ENCODE results near the gene TP53TG3E.
"Not testable (repeated sequence)": the region's sequence is repeated elsewhere in the genome, so short reads cannot be mapped to it uniquely, and the experiment has no call there.

TP53TG3E gene, protein sequence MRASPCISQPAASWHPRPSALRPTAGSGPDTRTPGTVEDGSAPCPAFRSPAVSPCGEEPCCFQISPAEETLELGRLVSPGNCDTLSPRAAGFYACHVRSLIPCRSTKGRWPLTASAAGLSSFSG

DNA sequence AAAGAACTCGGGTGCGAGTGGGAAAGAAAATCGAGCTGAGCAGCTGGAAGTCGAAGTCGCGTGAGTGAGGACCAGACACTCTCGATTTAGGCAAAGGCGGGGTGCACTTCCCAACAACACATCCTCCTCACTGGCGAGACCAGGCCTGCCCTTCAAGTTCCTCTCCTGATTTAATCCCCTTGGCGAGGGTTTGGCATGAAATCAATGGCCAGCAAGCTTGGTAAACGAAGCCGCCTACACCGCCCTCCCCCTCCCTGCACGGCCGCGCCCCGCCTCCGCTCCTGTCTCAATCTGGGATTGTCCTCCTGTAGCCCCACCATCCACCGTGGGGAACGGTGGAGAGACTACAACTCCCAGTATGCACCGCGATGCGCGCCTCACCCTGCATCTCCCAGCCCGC lies at the start of gene TP53TG3E:
TP53TG3E (plus strand) TSS at position 301 of the 400 bp plus-strand sequence; CDS start at position 369, 68 bp downstream.
- not testable (repeated sequence) for H3K36me3 ChIP-seq (ENCODE audit: insufficient read depth, low read length); DNase-seq (ENCODE audit: low read depth, low spot score); H3K4me3 ChIP-seq; H3K9ac ChIP-seq (ENCODE audit: insufficient read length); H3K27ac ChIP-seq; H3K9me3 ChIP-seq (ENCODE audit: low read depth, low read length)

DNA sequence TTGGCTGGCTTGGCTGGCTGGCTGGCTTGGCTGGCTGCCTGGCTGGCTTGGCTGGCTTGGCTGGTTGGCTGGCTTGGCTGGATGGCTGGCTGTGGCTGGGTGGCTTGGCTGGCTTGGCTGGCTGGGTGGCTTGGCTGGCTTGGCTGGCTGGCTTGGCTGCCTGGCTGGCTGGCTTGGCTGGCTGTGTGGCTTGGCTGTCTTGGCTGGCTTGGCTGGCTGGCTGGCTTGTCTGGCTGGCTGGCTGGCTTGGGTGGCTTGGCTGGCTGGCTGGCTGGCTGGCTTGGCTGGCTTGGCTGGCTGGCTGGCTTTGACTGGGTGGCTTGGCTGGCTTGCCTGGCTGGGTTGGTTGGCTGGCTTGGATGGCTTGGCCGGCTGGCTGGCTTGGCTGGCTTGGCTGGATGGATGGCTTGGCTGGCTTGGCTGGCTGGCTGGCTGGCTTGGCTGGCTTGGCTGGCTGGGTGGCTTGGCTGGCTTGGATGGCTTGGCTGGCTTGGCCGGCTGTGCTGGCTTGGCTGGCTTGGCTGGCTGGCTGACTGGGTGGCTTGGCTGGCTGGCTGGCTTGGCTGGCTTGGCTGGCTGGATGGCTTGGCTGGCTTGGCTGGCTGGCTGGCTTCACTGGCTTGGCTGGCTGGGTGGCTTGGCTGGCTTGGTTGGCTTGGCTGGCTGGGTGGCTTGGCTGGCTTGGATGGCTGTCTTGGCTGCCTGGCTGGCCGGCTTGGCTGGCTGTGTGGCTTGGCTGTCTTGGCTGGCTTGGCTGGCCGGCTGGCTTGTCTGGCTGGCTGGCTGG lies 32.3 kb downstream of the TP53TG3E start:
- not testable (repeated sequence) for H3K9me3 ChIP-seq (ENCODE audit: low read depth, low read length); H3K27ac ChIP-seq; H3K9ac ChIP-seq (ENCODE audit: insufficient read length); H3K4me3 ChIP-seq; DNase-seq (ENCODE audit: low read depth, low spot score); H3K36me3 ChIP-seq (ENCODE audit: insufficient read depth, low read length)

DNA sequence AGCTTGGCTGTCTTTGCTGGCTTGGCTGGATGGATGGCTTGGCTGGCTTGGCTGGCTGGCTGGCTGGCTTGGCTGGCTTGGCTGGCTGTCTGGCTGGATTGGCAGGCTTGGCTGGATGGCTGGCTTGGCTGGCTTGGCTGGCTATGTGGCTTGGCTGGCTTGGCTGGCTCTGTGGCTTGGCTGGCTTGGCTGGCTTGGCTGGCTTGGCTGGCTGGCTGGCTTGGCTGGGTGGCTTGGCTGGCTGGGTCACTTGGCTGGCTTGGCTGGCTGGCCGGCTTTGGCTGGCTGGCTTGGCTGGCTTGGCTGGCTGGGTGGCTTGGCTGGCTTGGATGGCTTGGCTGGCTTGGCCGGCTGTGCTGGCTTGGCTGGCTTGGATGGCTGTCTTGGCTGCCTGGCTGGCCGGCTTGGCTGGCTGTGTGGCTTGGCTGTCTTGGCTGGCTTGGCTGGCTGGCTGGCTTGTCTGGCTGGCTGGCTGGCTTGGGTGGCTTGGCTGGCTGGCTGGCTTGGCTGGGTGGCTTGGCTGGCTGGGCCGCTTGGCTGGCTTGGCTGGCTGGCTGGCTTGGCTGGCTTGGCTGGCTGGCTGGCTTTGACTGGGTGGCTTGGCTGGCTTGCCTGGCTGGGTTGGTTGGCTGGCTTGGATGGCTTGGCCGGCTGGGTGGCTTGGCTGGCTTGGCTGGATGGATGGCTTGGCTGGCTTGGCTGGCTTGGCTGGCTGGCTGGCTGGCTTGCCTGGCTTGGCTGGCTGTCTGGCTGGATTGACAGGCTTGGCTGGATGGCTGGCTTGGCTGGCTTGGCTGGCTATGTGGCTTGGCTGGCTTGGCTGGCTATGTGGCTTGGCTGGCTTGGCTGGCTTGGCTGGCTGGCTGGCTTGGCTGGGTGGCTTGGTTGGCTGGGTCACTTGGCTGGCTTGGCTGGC lies 33.8 kb downstream of the TP53TG3E start:
- H3K9ac ChIP-seq (ENCODE audit: insufficient read length); H3K27ac ChIP-seq; H3K4me3 ChIP-seq: not testable (repeated sequence)

DNA sequence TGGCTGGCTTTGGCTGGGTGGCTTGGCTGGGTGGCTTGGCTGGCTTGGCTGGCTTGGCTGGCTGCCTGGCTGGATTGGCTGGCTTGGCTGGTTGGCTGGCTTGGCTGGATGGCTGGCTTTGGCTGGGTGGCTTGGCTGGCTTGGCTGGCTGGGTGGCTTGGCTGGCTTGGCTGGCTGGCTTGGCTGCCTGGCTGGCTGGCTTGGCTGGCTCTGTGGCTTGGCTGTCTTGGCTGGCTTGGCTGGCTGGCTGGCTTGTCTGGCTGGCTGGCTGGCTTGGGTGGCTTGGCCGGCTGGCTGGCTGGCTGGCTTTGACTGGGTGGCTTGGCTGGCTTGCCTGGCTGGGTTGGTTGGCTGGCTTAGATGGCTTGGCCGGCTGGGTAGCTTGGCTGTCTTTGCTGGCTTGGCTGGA lies 34.4 kb downstream of the TP53TG3E start:
- DNase-seq (ENCODE audit: low read depth, low spot score); H3K9ac ChIP-seq (ENCODE audit: insufficient read length); H3K4me3 ChIP-seq; H3K27ac ChIP-seq; H3K9me3 ChIP-seq (ENCODE audit: low read depth, low read length); H3K36me3 ChIP-seq (ENCODE audit: insufficient read depth, low read length): not testable (repeated sequence)

More for the DNA sequence above, 33.8 kb downstream of the TP53TG3E start:
- not testable (repeated sequence) for DNase-seq (ENCODE audit: low read depth, low spot score); H3K9me3 ChIP-seq (ENCODE audit: low read depth, low read length); H3K36me3 ChIP-seq (ENCODE audit: insufficient read depth, low read length)

DNA sequence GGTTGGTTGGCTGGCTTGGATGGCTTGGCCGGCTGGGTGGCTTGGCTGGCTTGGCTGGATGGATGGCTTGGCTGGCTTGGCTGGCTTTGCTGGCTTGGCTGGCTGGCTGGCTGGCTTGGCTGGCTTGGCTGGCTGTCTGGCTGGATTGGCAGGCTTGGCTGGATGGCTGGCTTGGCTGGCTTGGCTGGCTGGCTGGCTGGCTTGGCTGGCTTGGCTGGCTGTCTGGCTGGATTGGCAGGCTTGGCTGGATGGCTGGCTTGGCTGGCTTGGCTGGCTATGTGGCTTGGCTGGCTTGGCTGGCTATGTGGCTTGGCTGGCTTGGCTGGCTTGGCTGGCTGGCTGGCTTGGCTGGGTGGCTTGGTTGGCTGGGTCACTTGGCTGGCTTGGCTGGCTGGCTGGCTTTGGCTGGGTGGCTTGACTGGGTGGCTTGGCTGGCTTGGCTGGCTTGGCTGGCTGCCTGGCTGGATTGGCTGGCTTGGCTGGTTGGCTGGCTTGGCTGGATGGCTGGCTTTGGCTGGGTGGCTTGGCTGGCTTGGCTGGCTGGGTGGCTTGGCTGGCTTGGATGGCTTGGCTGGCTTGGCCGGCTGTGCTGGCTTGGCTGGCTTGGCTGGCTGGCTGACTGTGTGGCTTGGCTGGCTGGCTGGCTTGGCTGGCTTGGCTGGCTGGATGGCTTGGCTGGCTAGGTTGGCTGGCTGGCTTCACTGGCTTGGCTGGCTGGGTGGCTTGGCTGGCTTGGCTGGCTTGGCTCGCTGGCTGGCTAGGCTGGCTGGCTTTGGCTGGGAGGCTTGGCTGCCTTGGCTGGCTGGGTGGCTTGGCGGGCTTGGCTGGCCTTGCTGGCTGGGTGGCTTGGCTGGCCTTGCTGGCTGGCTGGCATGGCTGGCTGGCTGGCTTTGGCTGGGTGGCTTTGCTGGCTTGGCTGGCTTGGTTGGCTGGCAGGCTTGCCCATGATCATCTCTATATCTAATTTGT lies 35.3 kb downstream of the TP53TG3E start:
- H3K36me3 ChIP-seq (ENCODE audit: insufficient read depth, low read length); H3K9ac ChIP-seq (ENCODE audit: insufficient read length); H3K27ac ChIP-seq; DNase-seq (ENCODE audit: low read depth, low spot score); H3K4me3 ChIP-seq; H3K9me3 ChIP-seq (ENCODE audit: low read depth, low read length): not testable (repeated sequence)

All from SK-N-MC (cell line).